Thoracic aorta (tissue), 2 donors: ENCODE measurements around the gene PNLIPRP2. TPM values are rescaled to one million over a fixed set of nuclear protein-coding genes. Genes with fewer than 3 reads are reported as not detected.

ENCODE experiments used
- ATAC-seq: fragments of 150-250 bp; one replicate; pipeline ENCODE4 v1.8.0; 2017; ENCODE audit warnings: low read depth; ENCODE audit not compliant: insufficient number of reproducible peaks, low FRiP score
- DNase-seq: peaks from one replicate; pipeline ENCODE4 v3.0.0-alpha.2; 2020; ENCODE audit warnings: low spot score
- H3K27ac ChIP-seq, 2 donors: fragments of 200-600 bp; sonication (generic); 1 replicate in 1 of 2; 2 replicates in 1 of 2; pipeline ENCODE4 v1.5.1; 2016; ENCODE audit warnings: mild to moderate bottlenecking in 2 of 2, moderate library complexity in 2 of 2
- H3K27me3 ChIP-seq: fragments of 200-600 bp; sonication (generic); replicated peaks from 2 replicates; pipeline ENCODE4 v1.6.0; 2016; ENCODE audit warnings: mild to moderate bottlenecking; ENCODE audit not compliant: insufficient read depth
- H3K36me3 ChIP-seq: fragments of 200-600 bp; sonication (generic); one replicate; pipeline ENCODE4 v1.5.1; 2016
- H3K4me1 ChIP-seq, 2 donors: fragments of 200-600 bp; sonication (generic); 1 replicate in 1 of 2; 2 replicates in 1 of 2; pipeline versions ENCODE4 v1.5.1 to v1.6.0; 2016; ENCODE audit warnings: low read depth in 2 of 2, mild to moderate bottlenecking in 1 of 2; ENCODE audit not compliant: control insufficient read depth in 1 of 2
- H3K4me3 ChIP-seq: fragments of 200-600 bp; sonication (generic); 2 replicates; pipeline ENCODE4 v1.5.1; 2016; ENCODE audit warnings: mild to moderate bottlenecking
- H3K9me3 ChIP-seq: fragments of 200-600 bp; sonication (generic); 2 replicates; pipeline ENCODE4 v1.5.1; 2016
- total RNA-seq, 2 donors: library from RNA; depleted of rRNA; stranded (reverse); fragments of >200 nt; gene quantifications; one replicate each; pipeline versions ENCODE4 v1.1.0 to v1.2.3, GENCODE V29; 2016
- TF ChIP-seq, protein P1 (sequence below): fragments of 200-600 bp; sonication (generic); IDR thresholded peaks from one replicate; pipeline ENCODE4 v1.5.1; 2019; ENCODE audit warnings: antibody characterized with exemption

Gene PNLIPRP2
- total RNA-seq, 2 donors from 2014 or later, result 2.3 TPM; not detected in 1

DNA sequence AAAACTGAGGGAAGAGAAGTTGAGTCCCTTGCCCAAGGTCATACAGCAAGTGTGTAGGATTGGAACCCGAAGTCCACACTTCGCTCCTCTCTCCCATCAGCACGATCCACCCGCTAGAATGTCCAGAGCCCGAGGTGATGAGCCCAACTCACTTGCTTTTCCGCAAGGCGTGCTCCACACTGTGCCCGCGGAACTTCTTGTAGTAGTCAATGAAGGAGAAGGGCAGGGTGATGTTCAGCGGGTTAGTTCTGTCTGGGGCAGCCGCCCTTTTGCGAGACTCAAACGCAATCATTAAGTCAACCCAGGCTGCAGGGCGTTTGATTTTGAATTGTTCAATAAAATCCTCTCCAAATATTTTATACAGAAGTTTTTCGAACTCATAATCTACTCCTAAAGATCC lies 58.6 kb downstream of the PNLIPRP2 start:
- TF ChIP-seq, protein P1, sequence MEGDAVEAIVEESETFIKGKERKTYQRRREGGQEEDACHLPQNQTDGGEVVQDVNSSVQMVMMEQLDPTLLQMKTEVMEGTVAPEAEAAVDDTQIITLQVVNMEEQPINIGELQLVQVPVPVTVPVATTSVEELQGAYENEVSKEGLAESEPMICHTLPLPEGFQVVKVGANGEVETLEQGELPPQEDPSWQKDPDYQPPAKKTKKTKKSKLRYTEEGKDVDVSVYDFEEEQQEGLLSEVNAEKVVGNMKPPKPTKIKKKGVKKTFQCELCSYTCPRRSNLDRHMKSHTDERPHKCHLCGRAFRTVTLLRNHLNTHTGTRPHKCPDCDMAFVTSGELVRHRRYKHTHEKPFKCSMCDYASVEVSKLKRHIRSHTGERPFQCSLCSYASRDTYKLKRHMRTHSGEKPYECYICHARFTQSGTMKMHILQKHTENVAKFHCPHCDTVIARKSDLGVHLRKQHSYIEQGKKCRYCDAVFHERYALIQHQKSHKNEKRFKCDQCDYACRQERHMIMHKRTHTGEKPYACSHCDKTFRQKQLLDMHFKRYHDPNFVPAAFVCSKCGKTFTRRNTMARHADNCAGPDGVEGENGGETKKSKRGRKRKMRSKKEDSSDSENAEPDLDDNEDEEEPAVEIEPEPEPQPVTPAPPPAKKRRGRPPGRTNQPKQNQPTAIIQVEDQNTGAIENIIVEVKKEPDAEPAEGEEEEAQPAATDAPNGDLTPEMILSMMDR, result no peak
- H3K9me3 ChIP-seq, result no peaks in the 10 kb centered on the region
- no peak overlapping the region for H3K4me3 ChIP-seq
- ATAC-seq (no peak), DNase-seq (no peak)
- no peak overlapping the region for H3K27ac ChIP-seq
- H3K27me3 ChIP-seq, result no peaks in the 10 kb centered on the region
- H3K4me1 ChIP-seq, result no peaks in the 10 kb centered on the region
- H3K36me3 ChIP-seq, result peaks cover 6% of the 10 kb centered on the region

DNA sequence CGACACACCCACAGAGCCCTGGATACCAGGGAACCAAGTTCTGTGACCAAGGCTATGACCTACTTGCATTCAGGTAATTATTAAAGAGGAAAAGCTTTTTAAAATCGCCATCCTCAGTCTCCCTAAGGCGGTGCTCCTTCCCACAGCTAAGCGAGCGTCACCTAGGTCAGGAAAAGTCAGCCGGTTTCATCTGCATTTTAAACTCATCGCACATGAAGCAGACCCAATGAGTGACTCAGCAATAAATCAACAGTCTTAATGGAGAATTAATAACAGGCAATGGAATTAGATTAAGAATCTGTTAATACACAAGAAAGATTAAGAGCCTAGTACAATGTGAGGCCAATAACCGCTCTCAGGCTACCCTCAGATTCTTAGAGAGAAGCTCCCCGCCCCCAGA lies 62.4 kb downstream of the PNLIPRP2 start:
- TF ChIP-seq, protein P1, result no peak

DNA sequence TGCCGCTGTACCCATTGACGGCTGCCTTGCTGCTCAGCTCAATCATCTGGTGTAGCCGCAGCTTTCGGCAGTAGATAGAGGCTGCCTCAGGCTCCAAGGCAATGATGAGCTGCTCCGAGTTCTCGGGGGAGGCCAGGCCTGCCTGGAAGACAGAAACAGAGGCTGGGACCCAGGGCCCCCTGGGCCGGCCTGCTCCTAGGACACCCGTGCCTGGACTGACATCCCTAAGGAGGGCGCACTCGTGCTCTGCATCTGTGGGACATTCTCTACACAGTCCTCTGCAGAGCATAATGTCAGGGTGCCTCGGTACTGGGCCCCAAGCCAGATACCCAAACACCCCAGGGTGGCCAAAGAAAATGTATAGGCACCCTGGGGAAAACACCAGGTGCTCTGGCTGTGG lies 63.1 kb downstream of the PNLIPRP2 start:
- H3K27ac ChIP-seq, result no peak overlapping the region
- H3K36me3 ChIP-seq, result no peaks in the 10 kb centered on the region
- H3K4me3 ChIP-seq, result no peak overlapping the region
- DNase-seq (no peak), ATAC-seq (no peak)
- H3K4me1 ChIP-seq, result peaks cover 0 to 8% of the 10 kb centered on the region in 2 donors
- no peaks in the 10 kb centered on the region for H3K9me3 ChIP-seq
- TF ChIP-seq, protein P1, result no peak
- no peaks in the 10 kb centered on the region for H3K27me3 ChIP-seq

More for the DNA sequence above, 62.4 kb downstream of the PNLIPRP2 start:
- Histone ChIP-seq H3K4me3 (no peak overlapping the region), H3K27ac (no peak overlapping the region), H3K4me1 (peaks cover 0 to 2% of the 10 kb centered on the region in 2 donors), H3K27me3 (no peaks in the 10 kb centered on the region), H3K36me3 (no peaks in the 10 kb centered on the region), H3K9me3 (no peaks in the 10 kb centered on the region)
- ATAC-seq (no peak), DNase-seq (no peak)

DNA sequence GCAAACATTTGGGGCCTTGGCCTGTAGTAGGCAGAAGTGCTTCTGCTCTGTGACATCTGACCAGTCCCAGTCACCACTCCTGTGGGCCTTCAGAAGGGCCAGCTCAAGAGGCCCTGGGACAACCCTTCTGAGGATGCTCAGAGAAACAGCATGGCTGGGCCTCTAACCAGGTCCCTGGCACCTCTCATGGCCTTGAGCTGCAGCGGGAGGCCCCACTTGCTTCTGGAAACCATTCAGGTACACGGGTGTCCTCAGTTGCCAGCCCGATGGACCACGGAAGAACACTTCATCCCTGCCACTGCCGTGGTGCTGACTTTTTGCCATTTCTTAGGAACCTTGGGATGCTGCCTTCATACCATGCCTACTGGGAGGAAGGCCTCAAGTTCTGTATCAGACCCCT lies 64.0 kb downstream of the PNLIPRP2 start:
- ATAC-seq (no peak), DNase-seq (no peak)
- Histone ChIP-seq H3K9me3 (no peaks in the 10 kb centered on the region), H3K27me3 (no peaks in the 10 kb centered on the region), H3K36me3 (no peaks in the 10 kb centered on the region), H3K27ac (no peak overlapping the region), H3K4me1 (peaks cover 0 to 18% of the 10 kb centered on the region in 2 donors), H3K4me3 (no peak overlapping the region)
- TF ChIP-seq, protein P1, result no peak

DNA sequence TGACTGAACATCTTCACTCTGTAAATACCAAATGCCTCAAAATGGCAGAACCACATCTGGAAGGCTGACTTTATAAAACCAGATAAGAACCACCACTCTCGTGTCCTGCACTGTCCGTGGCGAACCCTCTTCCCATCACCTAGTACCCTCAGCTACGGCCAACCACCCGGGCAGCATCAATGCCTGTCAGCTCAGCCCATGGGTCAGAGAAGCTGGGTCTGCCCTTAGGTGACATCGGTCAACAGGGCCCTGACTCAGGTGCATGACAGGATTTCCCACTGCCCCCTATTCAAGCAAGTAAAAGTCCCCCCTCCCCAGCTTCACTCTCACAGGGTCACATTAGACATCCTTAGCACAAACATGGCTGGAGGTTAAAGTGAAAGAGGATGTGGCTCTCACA lies 65.1 kb downstream of the PNLIPRP2 start:
- DNase-seq (no peak), ATAC-seq (no peak)
- Histone ChIP-seq H3K27me3 (no peaks in the 10 kb centered on the region), H3K36me3 (no peaks in the 10 kb centered on the region), H3K4me1 (peaks cover 5 to 28% of the 10 kb centered on the region in 2 donors), H3K27ac (no peak overlapping the region), H3K4me3 (no peak overlapping the region), H3K9me3 (no peaks in the 10 kb centered on the region)
- TF ChIP-seq, protein P1, result no peak
